ENCODE measurements around the gene ADCY5. TPM values are rescaled to one million over a fixed set of nuclear protein-coding genes. Genes with fewer than 3 reads are reported as not detected.

Gene ADCY5
- total RNA-seq, 1 experiment from 2014 or later, result 0.24 TPM

DNA sequence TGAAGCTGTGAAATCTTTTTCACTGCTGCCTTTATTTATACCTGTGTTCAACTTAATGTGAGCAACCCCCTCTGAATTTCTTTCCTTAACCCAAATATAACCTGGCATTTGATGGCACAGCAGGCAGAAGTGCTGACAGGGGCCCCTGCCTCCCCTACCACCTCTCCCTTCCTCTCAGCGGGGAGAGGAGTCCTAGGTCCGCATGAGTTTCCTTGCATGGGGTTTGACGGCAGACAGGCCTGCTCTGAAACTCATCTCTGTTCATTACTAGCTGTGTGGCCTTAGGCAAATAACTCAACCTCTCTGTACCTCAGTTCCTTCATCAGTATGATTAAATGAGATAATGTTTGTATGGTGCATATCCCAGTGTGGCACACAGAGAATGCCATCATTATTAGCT, 167.5 kb downstream of the ADCY5 start:
- H2AFZ ChIP-seq, result no peak overlapping the region
- ChIA-PET CTCF (no interaction called here), POLR2A (ENCODE audit: unreplicated experiment) (no interaction called here)
- peaks cover 8% of the 10 kb centered on the region; the same call in 1 of the 2 replicates for H3K4me1 ChIP-seq (replicated peaks; ENCODE audit: insufficient read depth)
- BruUV-seq (replicated peaks), result no TSS peak
- H3K9me3 ChIP-seq (ENCODE audit: insufficient read depth, low read depth), result no peaks in the 10 kb centered on the region
- DNase-seq, result no peak
- H4K20me1 ChIP-seq (ENCODE audit: insufficient read depth), result no peaks in the 10 kb centered on the region; the same call in none of the 2 replicates
- intact Hi-C loops (cut with micrococcal nuclease; ENCODE audit: unreplicated experiment), result no loop called here
- no peaks in the 10 kb centered on the region for H3K36me3 ChIP-seq (ENCODE audit: low read depth)
- no peak overlapping the region for H3K4me2 ChIP-seq
- H3K9me2 ChIP-seq (ENCODE audit: insufficient read depth), result no peaks in the 10 kb centered on the region
- TF ChIP-seq, protein P1, sequence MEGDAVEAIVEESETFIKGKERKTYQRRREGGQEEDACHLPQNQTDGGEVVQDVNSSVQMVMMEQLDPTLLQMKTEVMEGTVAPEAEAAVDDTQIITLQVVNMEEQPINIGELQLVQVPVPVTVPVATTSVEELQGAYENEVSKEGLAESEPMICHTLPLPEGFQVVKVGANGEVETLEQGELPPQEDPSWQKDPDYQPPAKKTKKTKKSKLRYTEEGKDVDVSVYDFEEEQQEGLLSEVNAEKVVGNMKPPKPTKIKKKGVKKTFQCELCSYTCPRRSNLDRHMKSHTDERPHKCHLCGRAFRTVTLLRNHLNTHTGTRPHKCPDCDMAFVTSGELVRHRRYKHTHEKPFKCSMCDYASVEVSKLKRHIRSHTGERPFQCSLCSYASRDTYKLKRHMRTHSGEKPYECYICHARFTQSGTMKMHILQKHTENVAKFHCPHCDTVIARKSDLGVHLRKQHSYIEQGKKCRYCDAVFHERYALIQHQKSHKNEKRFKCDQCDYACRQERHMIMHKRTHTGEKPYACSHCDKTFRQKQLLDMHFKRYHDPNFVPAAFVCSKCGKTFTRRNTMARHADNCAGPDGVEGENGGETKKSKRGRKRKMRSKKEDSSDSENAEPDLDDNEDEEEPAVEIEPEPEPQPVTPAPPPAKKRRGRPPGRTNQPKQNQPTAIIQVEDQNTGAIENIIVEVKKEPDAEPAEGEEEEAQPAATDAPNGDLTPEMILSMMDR (conservative IDR thresholded peaks at IDR 0.05), result no peak
- no peak for TF ChIP-seq EZH2 (IDR thresholded peaks at IDR 0.05; ENCODE audit: low read depth)
- no peak overlapping the region for H3K4me3 ChIP-seq
- H3K79me2 ChIP-seq (ENCODE audit: low read depth), result no peaks in the 10 kb centered on the region
- no peaks in the 10 kb centered on the region for H3K27me3 ChIP-seq (ENCODE audit: insufficient read depth, low read depth)
- H3F3A ChIP-seq (ENCODE audit: insufficient read depth, low read depth), result no peaks in the 10 kb centered on the region
- no peak overlapping the region for H3K27ac ChIP-seq

DNA sequence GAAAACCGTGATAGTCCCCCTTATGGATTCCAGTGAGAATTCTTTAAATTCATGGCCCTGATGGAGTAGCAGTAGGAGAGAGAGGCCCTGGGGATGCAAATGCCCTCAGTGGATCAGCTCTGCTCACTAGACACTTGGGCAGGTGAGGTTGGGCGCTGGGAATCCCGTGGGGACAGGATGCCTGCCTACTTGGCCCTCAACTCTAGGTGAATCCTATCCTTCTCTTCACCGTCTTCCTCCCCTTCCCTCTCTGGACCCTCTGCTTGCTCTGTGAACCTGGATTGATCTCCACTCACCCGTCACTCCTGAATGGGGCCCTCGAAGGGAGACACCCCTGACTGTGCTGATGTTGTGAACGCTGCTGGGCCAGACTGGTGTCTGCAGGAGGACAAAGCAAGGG, 169.8 kb downstream of the ADCY5 start:
- Histone ChIP-seq H3K4me3 (no peak overlapping the region), H3F3A (ENCODE audit: insufficient read depth, low read depth) (no peaks in the 10 kb centered on the region), H2AFZ (no peak overlapping the region), H3K9me3 (ENCODE audit: insufficient read depth, low read depth) (no peaks in the 10 kb centered on the region), H3K4me2 (no peak overlapping the region), H3K79me2 (ENCODE audit: low read depth) (no peaks in the 10 kb centered on the region), H3K4me1 (replicated peaks; ENCODE audit: insufficient read depth) (no peaks in the 10 kb centered on the region), H4K20me1 (ENCODE audit: insufficient read depth) (no peaks in the 10 kb centered on the region), H3K27ac (no peak overlapping the region), H3K27me3 (ENCODE audit: insufficient read depth, low read depth) (no peaks in the 10 kb centered on the region), H3K36me3 (ENCODE audit: low read depth) (no peaks in the 10 kb centered on the region), H3K9me2 (ENCODE audit: insufficient read depth) (no peaks in the 10 kb centered on the region)
- ChIA-PET CTCF (no interaction called here), POLR2A (ENCODE audit: unreplicated experiment) (no interaction called here)
- no TSS peak for BruUV-seq (replicated peaks)
- intact Hi-C loops (cut with micrococcal nuclease; ENCODE audit: unreplicated experiment), result no loop called here
- no peak for DNase-seq
- no peak for TF ChIP-seq EZH2 (IDR thresholded peaks at IDR 0.05; ENCODE audit: low read depth)
- TF ChIP-seq, protein P1 (conservative IDR thresholded peaks at IDR 0.05), result no peak

DNA sequence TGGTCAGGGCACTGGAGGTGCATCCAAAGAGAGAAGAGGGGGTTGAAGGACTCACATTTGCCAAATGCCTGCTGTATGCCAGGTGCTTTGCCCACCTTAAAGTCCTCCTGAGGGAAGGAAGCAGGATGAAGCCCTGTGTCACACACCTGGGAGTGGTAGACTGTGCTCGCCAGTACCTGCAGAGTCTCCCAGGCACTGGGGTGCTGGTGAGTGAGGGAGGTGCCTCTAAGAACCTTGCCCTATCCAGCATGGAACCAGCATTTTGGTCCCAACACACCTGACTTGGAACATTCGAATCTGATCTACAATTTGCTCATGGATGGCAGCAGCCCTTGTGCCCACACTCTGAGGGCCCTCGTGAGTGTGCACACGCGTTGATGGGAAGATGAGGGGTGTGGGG, 170.4 kb downstream of the ADCY5 start:
- Histone ChIP-seq H3K4me2 (no peak overlapping the region), H2AFZ (no peak overlapping the region), H3K36me3 (ENCODE audit: low read depth) (no peaks in the 10 kb centered on the region), H3K9me2 (ENCODE audit: insufficient read depth) (no peaks in the 10 kb centered on the region), H3K79me2 (ENCODE audit: low read depth) (no peaks in the 10 kb centered on the region), H3K4me3 (no peak overlapping the region), H4K20me1 (ENCODE audit: insufficient read depth) (no peaks in the 10 kb centered on the region), H3F3A (ENCODE audit: insufficient read depth, low read depth) (peaks cover 4% of the 10 kb centered on the region), H3K9me3 (ENCODE audit: insufficient read depth, low read depth) (no peaks in the 10 kb centered on the region), H3K4me1 (replicated peaks; ENCODE audit: insufficient read depth) (peaks cover 4% of the 10 kb centered on the region), H3K27me3 (ENCODE audit: insufficient read depth, low read depth) (no peaks in the 10 kb centered on the region), H3K27ac (no peak overlapping the region)
- intact Hi-C loops (cut with micrococcal nuclease; ENCODE audit: unreplicated experiment), result no loop called here
- no TSS peak for BruUV-seq (replicated peaks)
- TF ChIP-seq EZH2 (IDR thresholded peaks at IDR 0.05; ENCODE audit: low read depth), result no peak
- TF ChIP-seq, protein P1 (conservative IDR thresholded peaks at IDR 0.05), result no peak
- POLR2A ChIA-PET (ENCODE audit: unreplicated experiment), result no interaction called here
- no peak for DNase-seq
- CTCF ChIA-PET, result no interaction called here
